Pancreas (tissue), 10 donors: ENCODE results near the gene CNNM3. TPM values are rescaled to one million over a fixed set of nuclear protein-coding genes. Genes with fewer than 3 reads are reported as not detected.

Experiments
- ATAC-seq, 4 donors: fragments of 200-7000 bp; cut with Tn5 transposase; one replicate each; pipeline versions ENCODE4 v1.8.0 to v1.9.1; 2020; ENCODE audit warnings: mild to moderate bottlenecking in 4 of 4, moderate library complexity in 4 of 4
- DNase-seq, 6 donors: peaks; one replicate each; pipeline ENCODE4 v3.0.0-alpha.2; 2020
- FAIRE-seq: peaks from 2 replicates; lab custom pipeline; 2012; peaks lifted over from hg19 to GRCh38; lab: Jason Lieb, UNC
- H3K27ac ChIP-seq, 4 donors: fragments of 200-600 bp; sonication (generic); 1 replicate in 3 of 4; 2 replicates in 1 of 4; pipeline versions ENCODE4 v1.5.0 to v1.8.0; 2020
- H3K27me3 ChIP-seq, 4 donors: fragments of 200-600 bp; one replicate each; pipeline ENCODE4 v1.8.0; 2021
- H3K36me3 ChIP-seq, 3 donors: fragments of 200-600 bp; sonication (generic) in 1 of 3; one replicate each; pipeline versions ENCODE4 v1.5.0 to v1.8.0; 2020 to 2021
- H3K4me1 ChIP-seq, 3 donors: fragments of 200-600 bp; one replicate each; pipeline ENCODE4 v1.8.0; 2021
- H3K4me3 ChIP-seq, 4 donors: fragments of 200-600 bp; sonication (generic) in 2 of 4; one replicate each; pipeline versions ENCODE4 v1.5.0 to v1.8.0; 2020 to 2021
- H3K9me3 ChIP-seq, 4 donors: fragments of 200-600 bp; one replicate each; pipeline ENCODE4 v1.8.0; 2021
- WGBS, 2 donors: extraction: QIAGEN DNeasy Blood & Tissue Kit; methylation state at CpG; one replicate each; pipeline ENCODE4 v1.1.7; 2013; 5-methylcytosine and 5-hydroxymethylcytosine counted together
- intact Hi-C, 3 donors: fragments of 100-400 bp; cut with DNase I; formaldehyde crosslinking; loops; one replicate each; pipeline versions ENCODE4 v1.11.1 to v1.14.2; 2022
- polyA plus RNA-seq, 2 donors: library from polyadenylated mRNA; stranded (reverse); fragments of 200-250 nt; gene quantifications; one replicate each; pipeline ENCODE4 v1.2.3, GENCODE V29; 2013
- total RNA-seq, 6 donors: library from RNA; stranded (reverse); fragmentation: NEBNext Ultra II Directional in 4 of 6; extraction: Animal tissue kit (Norgen Biotek cat#: 25700) in 4 of 6; gene quantifications; one replicate each; pipeline versions ENCODE4 v1.2.1 to v1.2.4, GENCODE V29; 2021 to 2023
- TF ChIP-seq, protein P1 (sequence below), 4 donors: fragments of 200-600 bp; sonication (generic) in 3 of 4; IDR thresholded peaks; one replicate each; pipeline versions ENCODE4 v1.5.0 to v1.8.0; 2021; ENCODE audit warnings: antibody characterized with exemption in 4 of 4
- donor health status: healthy with polysubstance abuse.
- donor health status: DM: no; HTN: no; CAD: no; lungs with moderate emphysema.
- donor health status: DM: no; HTN: no; CAD: no.
- donor health status: control.
- donor health status: control.
- donor health status: Bipolar disorder and iron deficiency.
- donor health status: DM: yes; HTN: yes; CAD: no.
- donor health status: DM: no; HTN: no; CAD: no.
- donor health status: DM: no; HTN: no; CAD: no.
- donor health status: DM: yes; HTN: yes; CAD: no.

CNNM3 gene
- total and polyA plus RNA-seq, 8 donors: 13.6 to 35.1 (median 25.1) TPM

DNA sequence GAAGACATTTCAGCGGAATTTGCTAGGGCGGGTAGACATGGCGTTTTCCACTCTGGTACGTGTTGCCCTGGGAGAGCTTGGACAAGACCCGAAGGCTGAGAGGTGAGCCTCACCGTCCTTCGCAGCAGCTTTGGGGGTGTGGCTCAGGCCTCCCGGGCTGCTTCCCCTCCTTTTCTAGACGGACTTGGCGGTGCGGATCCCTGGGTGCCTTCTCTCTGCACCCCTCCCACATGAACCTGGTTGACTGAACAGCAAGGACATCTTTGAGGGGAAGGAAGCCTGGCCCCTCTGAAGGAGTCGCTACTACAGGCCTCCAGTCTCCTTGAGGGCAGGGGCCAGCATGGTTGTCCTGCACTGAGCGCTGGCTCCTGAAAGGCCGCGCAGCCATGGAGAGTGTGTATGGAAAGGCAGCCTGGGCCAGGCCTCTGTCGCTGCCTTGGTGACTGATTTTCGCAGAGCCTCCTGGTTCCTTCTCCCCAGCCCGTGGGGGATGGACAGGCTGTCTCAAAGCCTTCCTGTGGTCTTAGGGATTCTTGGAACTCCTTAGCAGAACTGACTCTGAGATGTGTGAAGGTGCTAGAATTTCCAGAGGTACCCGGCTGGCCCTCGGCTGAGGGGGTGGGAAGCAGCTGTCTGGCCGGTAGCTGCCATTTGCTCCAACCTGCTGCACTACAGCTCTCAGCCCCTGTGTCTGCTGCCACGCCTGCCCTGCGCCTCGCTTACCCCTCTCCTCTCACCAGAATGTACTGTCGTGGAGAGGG, 45.4 kb upstream of the CNNM3 start:
- DNase-seq: no peak
- TF ChIP-seq, protein P1, sequence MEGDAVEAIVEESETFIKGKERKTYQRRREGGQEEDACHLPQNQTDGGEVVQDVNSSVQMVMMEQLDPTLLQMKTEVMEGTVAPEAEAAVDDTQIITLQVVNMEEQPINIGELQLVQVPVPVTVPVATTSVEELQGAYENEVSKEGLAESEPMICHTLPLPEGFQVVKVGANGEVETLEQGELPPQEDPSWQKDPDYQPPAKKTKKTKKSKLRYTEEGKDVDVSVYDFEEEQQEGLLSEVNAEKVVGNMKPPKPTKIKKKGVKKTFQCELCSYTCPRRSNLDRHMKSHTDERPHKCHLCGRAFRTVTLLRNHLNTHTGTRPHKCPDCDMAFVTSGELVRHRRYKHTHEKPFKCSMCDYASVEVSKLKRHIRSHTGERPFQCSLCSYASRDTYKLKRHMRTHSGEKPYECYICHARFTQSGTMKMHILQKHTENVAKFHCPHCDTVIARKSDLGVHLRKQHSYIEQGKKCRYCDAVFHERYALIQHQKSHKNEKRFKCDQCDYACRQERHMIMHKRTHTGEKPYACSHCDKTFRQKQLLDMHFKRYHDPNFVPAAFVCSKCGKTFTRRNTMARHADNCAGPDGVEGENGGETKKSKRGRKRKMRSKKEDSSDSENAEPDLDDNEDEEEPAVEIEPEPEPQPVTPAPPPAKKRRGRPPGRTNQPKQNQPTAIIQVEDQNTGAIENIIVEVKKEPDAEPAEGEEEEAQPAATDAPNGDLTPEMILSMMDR (IDR thresholded peaks at IDR 0.05): no peak
- no peak overlapping the region for H3K4me3 ChIP-seq
- no peak for FAIRE-seq
- H3K4me1 ChIP-seq: no peaks in the 10 kb centered on the region
- no peaks in the 10 kb centered on the region for H3K27me3 ChIP-seq
- H3K9me3 ChIP-seq: no peaks in the 10 kb centered on the region
- WGBS, 2 donors: 91% methylated on average over 25 of the region's 25 CpGs
- H3K27ac ChIP-seq: no peak overlapping the region
- ATAC-seq: no peak
- intact Hi-C loops: no loop called here
- H3K36me3 ChIP-seq: no peaks in the 10 kb centered on the region

DNA sequence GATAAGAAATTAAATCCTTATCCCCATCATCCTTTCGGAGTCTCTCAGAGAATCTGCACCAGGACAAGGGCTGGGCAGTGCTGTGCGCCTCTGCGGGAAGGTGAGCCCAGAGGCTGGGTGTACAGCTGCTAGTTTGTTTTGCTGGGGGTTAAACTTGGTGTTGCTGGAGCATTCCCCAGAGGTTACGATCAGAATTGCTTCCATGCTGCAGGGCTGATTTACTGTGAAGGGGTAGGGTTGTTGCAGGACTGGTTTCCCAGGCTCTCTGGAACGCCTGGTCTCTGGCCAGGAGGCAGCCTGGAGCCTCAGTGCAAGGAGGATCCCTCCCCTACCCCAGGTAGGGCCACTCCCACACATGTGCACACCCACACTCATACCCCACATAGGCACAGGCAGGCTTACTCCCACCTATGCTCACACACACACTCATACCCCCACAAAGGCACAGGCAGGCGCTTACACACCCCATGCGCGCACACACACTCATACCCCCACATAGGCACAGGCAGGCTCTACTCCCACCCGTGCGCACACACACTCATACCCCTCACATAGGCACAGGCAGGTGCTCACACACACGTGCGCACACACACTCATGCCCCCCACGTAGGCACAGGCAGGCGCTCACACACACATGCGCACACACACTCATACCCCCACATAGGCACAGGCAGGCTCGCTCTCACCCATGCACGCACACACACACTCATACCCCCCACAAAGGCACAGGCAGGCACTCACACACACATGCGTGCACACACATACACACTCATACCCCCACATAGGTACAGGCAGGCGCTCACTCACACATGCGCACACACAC, 44.1 kb upstream of the CNNM3 start:
- ATAC-seq (peak; percentile 51 to 78 (median 68)), FAIRE-seq (no peak), DNase-seq (peak in 3 of 6 donors; percentile 41 to 55 (median 53))
- no peak overlapping the region for H3K4me3 ChIP-seq
- no peaks in the 10 kb centered on the region for H3K4me1 ChIP-seq
- TF ChIP-seq, protein P1 (IDR thresholded peaks at IDR 0.05): no peak
- no peaks in the 10 kb centered on the region for H3K9me3 ChIP-seq
- H3K27ac ChIP-seq: no peak overlapping the region
- no peaks in the 10 kb centered on the region for H3K27me3 ChIP-seq
- 83 to 86% methylated on average over 20 of the region's 20 CpGs for WGBS, 2 donors
- intact Hi-C loops: no loop called here
- no peaks in the 10 kb centered on the region for H3K36me3 ChIP-seq

DNA sequence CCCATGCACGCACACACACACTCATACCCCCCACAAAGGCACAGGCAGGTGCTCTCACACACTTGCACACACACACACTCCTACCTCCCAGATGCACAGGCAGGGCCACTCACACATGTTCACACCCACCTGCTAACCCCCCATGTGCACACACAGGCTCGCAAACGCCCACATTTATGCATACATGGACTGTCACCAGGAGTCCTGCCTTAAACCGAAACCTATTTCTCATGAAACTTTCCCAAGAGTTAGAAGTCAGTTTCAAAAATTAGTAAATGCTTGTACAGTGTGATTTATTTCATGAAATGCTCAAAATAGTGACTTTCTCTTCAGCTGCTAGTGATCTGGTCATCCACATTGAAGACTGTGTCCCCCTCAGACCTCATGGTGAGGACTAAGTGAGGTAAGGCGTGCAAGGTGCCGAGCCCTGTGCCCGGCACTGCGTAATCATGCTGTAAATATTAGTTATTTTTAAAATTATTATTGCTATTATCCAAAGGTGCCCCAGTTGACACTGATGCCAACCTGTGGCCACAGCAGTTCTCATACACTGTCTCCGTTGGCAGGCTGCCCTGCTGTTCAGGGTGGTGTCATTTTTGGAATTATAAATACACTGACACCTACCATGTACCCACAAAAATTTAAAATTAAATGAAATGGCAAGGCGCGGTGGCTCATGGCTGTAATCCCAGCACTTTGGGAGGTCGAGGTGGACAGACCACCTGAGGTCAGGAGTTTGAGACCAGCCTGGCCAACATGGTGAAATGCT, 43.0 kb upstream of the CNNM3 start:
- intact Hi-C loops: no loop called here
- 90 to 92% methylated on average over 12 of the region's 12 CpGs for WGBS, 2 donors
- FAIRE-seq: no peak
- Histone ChIP-seq H3K9me3 (no peaks in the 10 kb centered on the region), H3K36me3 (no peaks in the 10 kb centered on the region), H3K27me3 (no peaks in the 10 kb centered on the region), H3K4me1 (no peaks in the 10 kb centered on the region), H3K27ac (no peak overlapping the region), H3K4me3 (no peak overlapping the region)
- ATAC-seq: no peak
- DNase-seq: no peak
- TF ChIP-seq, protein P1 (IDR thresholded peaks at IDR 0.05): no peak

DNA sequence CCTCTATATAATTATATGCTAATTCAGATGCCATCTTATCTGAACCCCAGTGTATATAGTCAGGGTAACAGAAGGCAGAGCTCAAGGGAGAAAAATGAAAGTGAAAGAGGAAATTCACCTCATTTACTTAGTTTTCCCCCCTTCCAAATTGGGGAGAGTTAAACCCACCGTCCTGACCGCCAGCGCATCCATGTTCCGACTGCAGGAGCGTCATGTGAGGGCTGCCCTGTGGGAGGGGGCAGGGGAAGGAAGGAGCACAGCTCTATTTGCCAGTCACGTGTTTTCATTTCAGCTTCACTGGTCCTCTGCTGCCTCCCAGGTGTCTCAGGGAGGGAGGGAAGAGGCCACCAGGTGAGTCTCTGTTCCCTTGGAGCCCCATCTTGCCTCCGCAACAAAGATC, 42.1 kb upstream of the CNNM3 start:
- Histone ChIP-seq H3K27me3 (no peaks in the 10 kb centered on the region), H3K27ac (no peak overlapping the region), H3K4me1 (no peaks in the 10 kb centered on the region), H3K36me3 (no peaks in the 10 kb centered on the region), H3K9me3 (no peaks in the 10 kb centered on the region), H3K4me3 (peak overlapping the region in 1 of 4 donors; percentile 19)
- intact Hi-C loops: no loop called here
- TF ChIP-seq, protein P1 (IDR thresholded peaks at IDR 0.05): no peak
- 72 to 73% methylated on average over 7 of the region's 7 CpGs for WGBS, 2 donors
- no peak for DNase-seq
- ATAC-seq: peak in 3 of 4 donors; percentile 37 to 71 (median 66)
- FAIRE-seq: no peak
